HepG2 (cell line): Measurements from ENCODE around the gene HSPE1. TPM values are rescaled to one million over a fixed set of nuclear protein-coding genes. Genes with fewer than 3 reads are reported as not detected.
A peak's percentile ranks its signal among the peaks of the same experiment; 100 is the strongest.

Experiments used
- ATAD3A ChIP-seq: sonication (generic); formaldehyde crosslinking; IDR thresholded peaks from 2 replicates; pipeline ENCODE4 v1.4.0; 2020; ENCODE audit warnings: missing genetic modification reagents
- BRD4 ChIP-seq: sonication (generic); formaldehyde crosslinking; IDR thresholded peaks from 2 replicates; pipeline ENCODE4 v1.4.0; 2020; ENCODE audit warnings: missing genetic modification reagents
- GZF1 ChIP-seq: sonication (generic); formaldehyde crosslinking; IDR thresholded peaks from 2 replicates; pipeline ENCODE4 v1.5.1; 2020; ENCODE audit warnings: mild to moderate bottlenecking, missing genetic modification reagents
- ISL2 ChIP-seq: sonication (generic); formaldehyde crosslinking; IDR thresholded peaks from 2 replicates; pipeline ENCODE4 v1.5.0; 2020; ENCODE audit warnings: missing genetic modification reagents
- POLR2G ChIP-seq: fragments of 200-400 bp; formaldehyde crosslinking; IDR thresholded peaks from 2 replicates; pipeline ENCODE4 v1.6.1; 2018; ENCODE audit warnings: mild to moderate bottlenecking, low read depth, low read length, moderate library complexity
- U2AF1 ChIP-seq: fragments of 200-400 bp; formaldehyde crosslinking; optimal IDR thresholded peaks from 2 replicates; pipeline ENCODE3; 2017; ENCODE audit warnings: mild to moderate bottlenecking, low read depth, low read length
- ZEB1 ChIP-seq: IDR thresholded peaks from 2 replicates; pipeline ENCODE4 v1.6.1; 2012; ENCODE audit warnings: mild to moderate bottlenecking, low read depth, inconsistent platforms; ENCODE audit not compliant: insufficient replicate concordance
- ZFAT ChIP-seq: sonication (generic); formaldehyde crosslinking; conservative IDR thresholded peaks from 2 replicates; pipeline ENCODE4 v1.8.1; 2023; ENCODE audit warnings: missing genetic modification reagents, inconsistent platforms
- ZNF30 ChIP-seq: sonication (generic); formaldehyde crosslinking; IDR thresholded peaks from 2 replicates; pipeline ENCODE4 v1.5.0; 2020; ENCODE audit warnings: mild to moderate bottlenecking, missing genetic modification reagents
- ZNF33B ChIP-seq: sonication (generic); formaldehyde crosslinking; IDR thresholded peaks from 2 replicates; pipeline ENCODE4 v1.5.1; 2020; ENCODE audit warnings: mild to moderate bottlenecking, missing genetic modification reagents
- ZNF44 ChIP-seq: sonication (generic); formaldehyde crosslinking; IDR thresholded peaks from 2 replicates; pipeline ENCODE4 v1.5.1; 2020; ENCODE audit warnings: mild to moderate bottlenecking, missing genetic modification reagents
- polyA plus RNA-seq, 8 experiments: library from polyadenylated mRNA; depleted of rRNA in 3 of 8; stranded (reverse) in 7 of 8; unstranded in 1 of 8; fragments of >200 nt; fragmentation: Illumina TruSeq in 4 of 8; extraction: Trizol in 4 of 8; gene quantifications; 2 replicates each; pipeline versions ENCODE4 v1.2.1 to v1.2.3, GENCODE V29; 2011 to 2016; ENCODE audit warnings: low read depth in 4 of 8, missing spikeins in 1 of 8, mixed read lengths in 1 of 8; ENCODE audit not compliant: insufficient read depth in 1 of 8
- total RNA-seq, 5 experiments: library from RNA; depleted of rRNA; stranded (reverse); fragments of >200 nt; fragmentation: Illumina TruSeq; extraction: Trizol; gene quantifications; 2 replicates each; pipeline ENCODE4 v1.2.3, GENCODE V29; 2016; ENCODE audit warnings: low read depth in 1 of 5
- TF ChIP-seq, protein P1 (sequence below): sonication (generic); formaldehyde crosslinking; IDR thresholded peaks from 2 replicates; pipeline ENCODE4 v1.4.0; 2020; ENCODE audit warnings: low read depth, missing genetic modification reagents
- TF ChIP-seq, protein P2 (sequence below): sonication (generic); formaldehyde crosslinking; IDR thresholded peaks from 2 replicates; pipeline ENCODE4 v1.4.0; 2020; ENCODE audit warnings: missing genetic modification reagents; ENCODE audit errors: not compliant biosample characterization
- TF ChIP-seq, protein P3 (sequence below): sonication (generic); formaldehyde crosslinking; IDR thresholded peaks from 2 replicates; pipeline ENCODE4 v1.8.1; 2023; ENCODE audit warnings: missing genetic modification reagents, inconsistent platforms, borderline replicate concordance
- TF ChIP-seq, protein P4 (sequence below): sonication (generic); formaldehyde crosslinking; IDR thresholded peaks from 2 replicates; pipeline ENCODE4 v1.5.0; 2020; ENCODE audit warnings: missing genetic modification reagents
- TF ChIP-seq, protein P5 (sequence below): sonication (generic); formaldehyde crosslinking; conservative IDR thresholded peaks from 2 replicates; pipeline ENCODE4 v1.5.0; 2020; ENCODE audit warnings: missing genetic modification reagents
- TF ChIP-seq, protein P6 (sequence below): sonication (generic); formaldehyde crosslinking; IDR thresholded peaks from 2 replicates; pipeline ENCODE4 v1.8.1; 2022; ENCODE audit warnings: low read depth, mild to moderate bottlenecking, missing genetic modification reagents

HSPE1 gene
- total and polyA plus RNA-seq, 2 of the 13 experiments (the other 11 are each of a cell fraction or from before 2014, with no cell fraction given) = 244 to 823 TPM

DNA sequence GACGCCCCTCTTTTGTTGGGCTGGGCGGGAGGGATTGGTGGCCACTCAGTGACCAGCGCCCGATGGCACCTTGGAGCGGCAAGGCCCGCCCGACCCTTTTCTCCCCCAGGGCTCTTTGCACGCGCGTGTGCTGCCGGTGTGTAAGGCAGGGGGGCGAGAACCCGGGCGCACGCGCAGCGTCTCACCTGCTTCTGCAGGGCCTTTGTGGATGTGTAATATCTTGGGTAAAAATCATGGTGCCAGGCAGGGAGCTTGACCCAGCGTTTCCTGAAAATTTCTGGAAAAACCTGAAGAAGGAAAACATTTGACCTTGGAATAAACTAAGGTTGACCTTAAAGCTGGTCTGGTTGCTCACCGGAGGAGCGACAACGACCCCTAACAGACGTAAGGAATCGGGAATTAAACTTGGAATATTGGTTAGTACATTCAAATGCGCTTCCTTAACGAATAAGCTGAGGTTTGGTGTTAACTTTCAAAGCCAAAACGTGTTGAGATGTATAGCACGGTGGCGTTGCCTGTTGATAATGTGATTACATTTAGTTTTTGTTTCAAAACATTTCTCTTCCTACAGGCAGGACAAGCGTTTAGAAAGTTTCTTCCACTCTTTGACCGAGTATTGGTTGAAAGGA is 438 bp downstream of the HSPE1 start (continued):
- TF ChIP-seq, protein P1, sequence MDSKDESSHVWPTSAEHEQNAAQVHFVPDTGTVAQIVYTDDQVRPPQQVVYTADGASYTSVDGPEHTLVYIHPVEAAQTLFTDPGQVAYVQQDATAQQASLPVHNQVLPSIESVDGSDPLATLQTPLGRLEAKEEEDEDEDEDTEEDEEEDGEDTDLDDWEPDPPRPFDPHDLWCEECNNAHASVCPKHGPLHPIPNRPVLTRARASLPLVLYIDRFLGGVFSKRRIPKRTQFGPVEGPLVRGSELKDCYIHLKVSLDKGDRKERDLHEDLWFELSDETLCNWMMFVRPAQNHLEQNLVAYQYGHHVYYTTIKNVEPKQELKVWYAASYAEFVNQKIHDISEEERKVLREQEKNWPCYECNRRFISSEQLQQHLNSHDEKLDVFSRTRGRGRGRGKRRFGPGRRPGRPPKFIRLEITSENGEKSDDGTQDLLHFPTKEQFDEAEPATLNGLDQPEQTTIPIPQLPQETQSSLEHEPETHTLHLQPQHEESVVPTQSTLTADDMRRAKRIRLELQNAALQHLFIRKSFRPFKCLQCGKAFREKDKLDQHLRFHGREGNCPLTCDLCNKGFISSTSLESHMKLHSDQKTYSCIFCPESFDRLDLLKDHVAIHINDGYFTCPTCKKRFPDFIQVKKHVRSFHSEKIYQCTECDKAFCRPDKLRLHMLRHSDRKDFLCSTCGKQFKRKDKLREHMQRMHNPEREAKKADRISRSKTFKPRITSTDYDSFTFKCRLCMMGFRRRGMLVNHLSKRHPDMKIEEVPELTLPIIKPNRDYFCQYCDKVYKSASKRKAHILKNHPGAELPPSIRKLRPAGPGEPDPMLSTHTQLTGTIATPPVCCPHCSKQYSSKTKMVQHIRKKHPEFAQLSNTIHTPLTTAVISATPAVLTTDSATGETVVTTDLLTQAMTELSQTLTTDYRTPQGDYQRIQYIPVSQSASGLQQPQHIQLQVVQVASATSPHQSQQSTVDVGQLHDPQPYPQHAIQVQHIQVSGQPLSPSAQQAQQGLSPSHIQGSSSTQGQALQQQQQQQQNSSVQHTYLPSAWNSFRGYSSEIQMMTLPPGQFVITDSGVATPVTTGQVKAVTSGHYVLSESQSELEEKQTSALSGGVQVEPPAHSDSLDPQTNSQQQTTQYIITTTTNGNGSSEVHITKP (CRISPR knock-in tag) = 0 out of 2 replicates have a peak, but pooled peaks have one; percentile 26
- TF ChIP-seq, protein P2, sequence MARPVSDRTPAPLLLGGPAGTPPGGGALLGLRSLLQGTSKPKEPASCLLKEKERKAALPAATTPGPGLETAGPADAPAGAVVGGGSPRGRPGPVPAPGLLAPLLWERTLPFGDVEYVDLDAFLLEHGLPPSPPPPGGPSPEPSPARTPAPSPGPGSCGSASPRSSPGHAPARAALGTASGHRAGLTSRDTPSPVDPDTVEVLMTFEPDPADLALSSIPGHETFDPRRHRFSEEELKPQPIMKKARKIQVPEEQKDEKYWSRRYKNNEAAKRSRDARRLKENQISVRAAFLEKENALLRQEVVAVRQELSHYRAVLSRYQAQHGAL (CRISPR knock-in tag) = peak; percentile 34
- TF ChIP-seq ZNF33B (CRISPR knock-in tag) (peak; percentile 25; the same call in 1 of the 2 replicates), ZFAT (CRISPR knock-in tag) (peak; percentile 65; the same call in 1 of the 2 replicates), BRD4 (CRISPR knock-in tag) (peak; percentile 64; the same call in 1 of the 2 replicates), ZNF44 (peak; percentile 25; the same call in 1 of the 2 replicates), GZF1 (CRISPR knock-in tag) (0 out of 2 replicates have a peak, but pooled peaks have one; percentile 59), ZNF30 (CRISPR knock-in tag) (0 out of 2 replicates have a peak, but pooled peaks have one; percentile 83), POLR2G (peak; percentile 48), ISL2 (CRISPR knock-in tag) (no peak), ATAD3A (no peak), U2AF1 (no peak), ZEB1 (peak; percentile 9)
- TF ChIP-seq, protein P3, sequence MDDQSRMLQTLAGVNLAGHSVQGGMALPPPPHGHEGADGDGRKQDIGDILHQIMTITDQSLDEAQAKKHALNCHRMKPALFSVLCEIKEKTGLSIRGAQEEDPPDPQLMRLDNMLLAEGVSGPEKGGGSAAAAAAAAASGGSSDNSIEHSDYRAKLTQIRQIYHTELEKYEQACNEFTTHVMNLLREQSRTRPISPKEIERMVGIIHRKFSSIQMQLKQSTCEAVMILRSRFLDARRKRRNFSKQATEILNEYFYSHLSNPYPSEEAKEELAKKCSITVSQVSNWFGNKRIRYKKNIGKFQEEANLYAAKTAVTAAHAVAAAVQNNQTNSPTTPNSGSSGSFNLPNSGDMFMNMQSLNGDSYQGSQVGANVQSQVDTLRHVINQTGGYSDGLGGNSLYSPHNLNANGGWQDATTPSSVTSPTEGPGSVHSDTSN (CRISPR knock-in tag) = 0 out of 2 replicates have a peak, but pooled peaks have one; percentile 75
- TF ChIP-seq, protein P4, sequence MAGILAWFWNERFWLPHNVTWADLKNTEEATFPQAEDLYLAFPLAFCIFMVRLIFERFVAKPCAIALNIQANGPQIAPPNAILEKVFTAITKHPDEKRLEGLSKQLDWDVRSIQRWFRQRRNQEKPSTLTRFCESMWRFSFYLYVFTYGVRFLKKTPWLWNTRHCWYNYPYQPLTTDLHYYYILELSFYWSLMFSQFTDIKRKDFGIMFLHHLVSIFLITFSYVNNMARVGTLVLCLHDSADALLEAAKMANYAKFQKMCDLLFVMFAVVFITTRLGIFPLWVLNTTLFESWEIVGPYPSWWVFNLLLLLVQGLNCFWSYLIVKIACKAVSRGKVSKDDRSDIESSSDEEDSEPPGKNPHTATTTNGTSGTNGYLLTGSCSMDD (CRISPR knock-in tag) = peak; percentile 22; the same call in 1 of the 2 replicates
- TF ChIP-seq, protein P5, sequence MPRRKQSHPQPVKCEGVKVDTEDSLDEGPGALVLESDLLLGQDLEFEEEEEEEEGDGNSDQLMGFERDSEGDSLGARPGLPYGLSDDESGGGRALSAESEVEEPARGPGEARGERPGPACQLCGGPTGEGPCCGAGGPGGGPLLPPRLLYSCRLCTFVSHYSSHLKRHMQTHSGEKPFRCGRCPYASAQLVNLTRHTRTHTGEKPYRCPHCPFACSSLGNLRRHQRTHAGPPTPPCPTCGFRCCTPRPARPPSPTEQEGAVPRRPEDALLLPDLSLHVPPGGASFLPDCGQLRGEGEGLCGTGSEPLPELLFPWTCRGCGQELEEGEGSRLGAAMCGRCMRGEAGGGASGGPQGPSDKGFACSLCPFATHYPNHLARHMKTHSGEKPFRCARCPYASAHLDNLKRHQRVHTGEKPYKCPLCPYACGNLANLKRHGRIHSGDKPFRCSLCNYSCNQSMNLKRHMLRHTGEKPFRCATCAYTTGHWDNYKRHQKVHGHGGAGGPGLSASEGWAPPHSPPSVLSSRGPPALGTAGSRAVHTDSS (CRISPR knock-in tag) = 0 out of 2 replicates have a peak, but pooled peaks have one; percentile 55
- TF ChIP-seq, protein P6, sequence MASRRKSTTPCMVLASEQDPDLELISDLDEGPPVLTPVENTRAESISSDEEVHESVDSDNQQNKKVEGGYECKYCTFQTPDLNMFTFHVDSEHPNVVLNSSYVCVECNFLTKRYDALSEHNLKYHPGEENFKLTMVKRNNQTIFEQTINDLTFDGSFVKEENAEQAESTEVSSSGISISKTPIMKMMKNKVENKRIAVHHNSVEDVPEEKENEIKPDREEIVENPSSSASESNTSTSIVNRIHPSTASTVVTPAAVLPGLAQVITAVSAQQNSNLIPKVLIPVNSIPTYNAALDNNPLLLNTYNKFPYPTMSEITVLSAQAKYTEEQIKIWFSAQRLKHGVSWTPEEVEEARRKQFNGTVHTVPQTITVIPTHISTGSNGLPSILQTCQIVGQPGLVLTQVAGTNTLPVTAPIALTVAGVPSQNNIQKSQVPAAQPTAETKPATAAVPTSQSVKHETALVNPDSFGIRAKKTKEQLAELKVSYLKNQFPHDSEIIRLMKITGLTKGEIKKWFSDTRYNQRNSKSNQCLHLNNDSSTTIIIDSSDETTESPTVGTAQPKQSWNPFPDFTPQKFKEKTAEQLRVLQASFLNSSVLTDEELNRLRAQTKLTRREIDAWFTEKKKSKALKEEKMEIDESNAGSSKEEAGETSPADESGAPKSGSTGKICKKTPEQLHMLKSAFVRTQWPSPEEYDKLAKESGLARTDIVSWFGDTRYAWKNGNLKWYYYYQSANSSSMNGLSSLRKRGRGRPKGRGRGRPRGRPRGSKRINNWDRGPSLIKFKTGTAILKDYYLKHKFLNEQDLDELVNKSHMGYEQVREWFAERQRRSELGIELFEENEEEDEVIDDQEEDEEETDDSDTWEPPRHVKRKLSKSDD = 0 out of 2 replicates have a peak, but pooled peaks have one; percentile 6
